ENCODE results near the gene ATP2A3.

DNA sequence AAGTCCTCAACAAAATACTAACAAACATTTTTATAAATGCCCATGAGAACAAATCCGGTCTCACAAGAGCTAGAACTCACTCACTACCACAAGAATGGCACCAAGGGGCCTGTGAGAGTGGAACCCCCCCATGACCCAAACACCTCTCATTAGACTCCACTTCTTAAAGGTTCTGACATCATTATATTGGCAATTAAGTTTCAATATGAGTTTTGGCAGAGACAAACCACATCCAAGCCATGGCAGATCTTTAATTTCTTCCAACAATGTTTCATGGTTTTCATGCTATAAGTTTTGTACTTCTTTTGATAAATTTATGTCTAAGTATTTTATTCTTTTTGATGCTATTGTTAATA, 30.0 kb upstream of the ATP2A3 start:
- no peak for TF ChIP-seq POLR2A (IDR thresholded peaks at IDR 0.05)
- TF ChIP-seq, protein P1, sequence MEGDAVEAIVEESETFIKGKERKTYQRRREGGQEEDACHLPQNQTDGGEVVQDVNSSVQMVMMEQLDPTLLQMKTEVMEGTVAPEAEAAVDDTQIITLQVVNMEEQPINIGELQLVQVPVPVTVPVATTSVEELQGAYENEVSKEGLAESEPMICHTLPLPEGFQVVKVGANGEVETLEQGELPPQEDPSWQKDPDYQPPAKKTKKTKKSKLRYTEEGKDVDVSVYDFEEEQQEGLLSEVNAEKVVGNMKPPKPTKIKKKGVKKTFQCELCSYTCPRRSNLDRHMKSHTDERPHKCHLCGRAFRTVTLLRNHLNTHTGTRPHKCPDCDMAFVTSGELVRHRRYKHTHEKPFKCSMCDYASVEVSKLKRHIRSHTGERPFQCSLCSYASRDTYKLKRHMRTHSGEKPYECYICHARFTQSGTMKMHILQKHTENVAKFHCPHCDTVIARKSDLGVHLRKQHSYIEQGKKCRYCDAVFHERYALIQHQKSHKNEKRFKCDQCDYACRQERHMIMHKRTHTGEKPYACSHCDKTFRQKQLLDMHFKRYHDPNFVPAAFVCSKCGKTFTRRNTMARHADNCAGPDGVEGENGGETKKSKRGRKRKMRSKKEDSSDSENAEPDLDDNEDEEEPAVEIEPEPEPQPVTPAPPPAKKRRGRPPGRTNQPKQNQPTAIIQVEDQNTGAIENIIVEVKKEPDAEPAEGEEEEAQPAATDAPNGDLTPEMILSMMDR (IDR thresholded peaks at IDR 0.05): no peak
